HG03571 (cell line): ENCODE data around the gene RPLP2.

ENCODE experiments used
- ATAC-seq: cut with Tn5 transposase; IDR thresholded peaks from one replicate; pipeline ENCODE4 v1.9.1; 2021; ENCODE audit not compliant: unreplicated experiment

Gene RPLP2

GRCh38 chr11:790721-791564 lies 18.8 kb upstream of the RPLP2 start:
- no peak for ATAC-seq

GRCh38 chr11:791658-792534 lies 17.9 kb upstream of the RPLP2 start:
- ATAC-seq: no peak

GRCh38 chr11:792535-792821 lies 17.3 kb upstream of the RPLP2 start:
- ATAC-seq: no peak

GRCh38 chr11:792873-793272 lies 16.9 kb upstream of the RPLP2 start:
- ATAC-seq: no peak

GRCh38 chr11:793556-793955 lies 16.2 kb upstream of the RPLP2 start:
- ATAC-seq: no peak

- ATAC-seq: no peak
These were observed 15.6 kb upstream of the RPLP2 start for GRCh38 chr11:794013-794765.

GRCh38 chr11:794766-795633 lies 14.8 kb upstream of the RPLP2 start:
- no peak for ATAC-seq

GRCh38 chr11:795634-796564 lies 13.9 kb upstream of the RPLP2 start:
- no peak for ATAC-seq

GRCh38 chr11:796565-797295 lies 13.0 kb upstream of the RPLP2 start:
- ATAC-seq: no peak

GRCh38 chr11:797296-798092 lies 12.3 kb upstream of the RPLP2 start:
- peak; percentile 30 for ATAC-seq

GRCh38 chr11:798093-798713 lies 11.6 kb upstream of the RPLP2 start, which contains the start of gene SLC25A22:
SLC25A22 (minus strand) TSS chr11:798281; CDS start chr11:795006, 3,275 bp downstream.
- peak; percentile 43 for ATAC-seq

GRCh38 chr11:799641-800316 lies 10.0 kb upstream of the RPLP2 start:
- ATAC-seq: no peak

- ATAC-seq: no peak
These were observed 9.3 kb upstream of the RPLP2 start for GRCh38 chr11:800473-800872.

- ATAC-seq: no peak
These were observed 8.5 kb upstream of the RPLP2 start for GRCh38 chr11:801097-801780.

GRCh38 chr11:802018-802617 lies 7.6 kb upstream of the RPLP2 start:
- no peak for ATAC-seq
